Left renal pelvis (tissue), 4 donors: Measurements from ENCODE around the gene REXO1. TPM values are rescaled to one million over a fixed set of nuclear protein-coding genes. Genes with fewer than 3 reads are reported as not detected.

Experiments used
- DNase-seq, 4 donors: peaks; one replicate each; pipeline ENCODE4 v3.0.0-alpha.2; 2013; ENCODE audit warnings: low read depth in 4 of 4, low spot score in 3 of 4
- polyA plus RNA-seq, 4 donors: library from polyadenylated mRNA; unstranded; fragments of 120-200 nt; gene quantifications; one replicate each; pipeline ENCODE4 v1.2.1, GENCODE V29; 2013; ENCODE audit not compliant: insufficient read length in 4 of 4

Gene REXO1
- polyA plus RNA-seq, 4 donors, result 20.5 to 30.3 (median 21.7) TPM

DNA sequence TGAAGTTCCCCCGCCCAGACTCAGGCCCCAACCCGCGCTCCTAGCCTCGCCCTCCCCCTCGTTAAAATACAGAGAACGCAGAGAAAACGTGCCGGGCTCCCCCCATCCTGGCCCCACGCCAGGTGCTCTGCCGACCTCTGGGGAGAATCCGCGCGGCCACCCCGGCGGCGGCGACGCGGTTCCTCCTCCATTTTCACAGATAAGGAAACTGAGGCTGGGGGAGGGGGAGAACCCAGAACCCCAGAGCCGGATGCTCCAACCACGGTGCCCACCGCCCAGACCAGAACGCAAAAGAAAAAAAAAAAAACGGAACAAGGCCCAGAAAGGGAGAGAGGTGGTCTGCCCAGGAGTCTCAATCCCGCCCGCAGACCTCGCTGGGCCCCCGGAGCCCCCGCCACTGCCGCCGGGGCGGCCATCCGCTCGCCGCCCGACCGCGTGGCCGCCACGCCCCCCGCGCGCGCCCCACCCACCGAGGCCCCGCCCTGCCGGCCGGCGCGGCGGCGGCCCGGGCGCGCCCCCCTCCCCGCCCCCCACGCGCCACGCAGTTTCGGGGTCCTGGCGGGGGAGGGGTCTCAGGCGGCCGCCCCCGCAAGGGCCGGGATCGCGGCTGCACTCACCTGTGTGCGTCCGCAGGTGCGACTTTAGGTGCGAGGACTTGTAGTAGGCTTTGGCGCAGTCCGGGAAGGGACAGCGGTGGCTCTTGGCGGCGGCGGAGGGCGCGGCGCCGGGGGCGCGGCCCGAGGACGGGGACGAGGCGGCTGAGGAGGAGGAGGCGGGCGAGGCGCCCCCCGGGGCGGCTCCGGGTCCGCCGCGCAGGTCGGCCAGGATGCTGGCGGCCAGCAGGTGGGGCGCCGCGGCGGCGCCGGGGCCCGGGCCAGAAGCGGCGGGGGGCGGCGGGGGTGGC lies 14.4 kb upstream of the REXO1 start:
- DNase-seq, result no peak

DNA sequence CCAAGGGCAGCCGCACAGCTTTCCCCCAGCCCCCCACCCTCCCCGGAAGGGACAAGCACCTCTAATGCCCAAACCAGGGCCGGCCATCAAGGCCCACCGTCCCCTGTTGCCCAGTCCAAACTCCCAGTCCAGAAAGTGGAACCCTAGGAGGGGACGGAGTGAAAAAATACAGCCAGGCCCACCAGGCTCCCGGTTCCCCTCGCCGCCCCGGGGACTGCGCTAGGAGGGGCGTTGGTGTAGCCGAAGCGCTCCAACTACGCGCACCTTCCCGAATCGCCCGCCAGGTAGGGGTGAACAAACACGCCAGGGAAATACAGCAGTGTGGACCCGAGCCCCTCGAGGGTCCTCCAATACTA lies 13.8 kb upstream of the REXO1 start:
- no peak for DNase-seq

DNA sequence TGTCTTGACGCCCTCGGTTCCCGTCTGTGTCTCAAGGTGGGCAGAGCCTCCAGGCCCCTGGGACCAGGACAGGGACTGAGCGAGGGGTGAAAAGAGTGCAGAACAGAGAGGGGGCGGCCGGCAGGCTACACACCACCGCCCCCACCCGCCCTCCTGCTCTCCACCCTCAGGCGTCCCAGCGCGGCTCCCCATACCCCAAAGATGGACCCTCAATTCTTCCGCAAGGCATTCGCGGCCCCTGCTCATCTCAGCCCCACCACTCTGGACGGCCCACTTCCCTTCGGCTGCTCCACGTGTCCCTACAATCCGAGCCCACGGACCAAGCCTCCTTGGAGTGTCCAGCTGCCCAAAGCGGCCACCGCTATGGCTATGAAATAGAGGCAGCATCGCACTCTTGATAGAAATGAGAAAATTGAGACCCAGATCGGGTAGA lies 13.3 kb upstream of the REXO1 start:
- no peak for DNase-seq

DNA sequence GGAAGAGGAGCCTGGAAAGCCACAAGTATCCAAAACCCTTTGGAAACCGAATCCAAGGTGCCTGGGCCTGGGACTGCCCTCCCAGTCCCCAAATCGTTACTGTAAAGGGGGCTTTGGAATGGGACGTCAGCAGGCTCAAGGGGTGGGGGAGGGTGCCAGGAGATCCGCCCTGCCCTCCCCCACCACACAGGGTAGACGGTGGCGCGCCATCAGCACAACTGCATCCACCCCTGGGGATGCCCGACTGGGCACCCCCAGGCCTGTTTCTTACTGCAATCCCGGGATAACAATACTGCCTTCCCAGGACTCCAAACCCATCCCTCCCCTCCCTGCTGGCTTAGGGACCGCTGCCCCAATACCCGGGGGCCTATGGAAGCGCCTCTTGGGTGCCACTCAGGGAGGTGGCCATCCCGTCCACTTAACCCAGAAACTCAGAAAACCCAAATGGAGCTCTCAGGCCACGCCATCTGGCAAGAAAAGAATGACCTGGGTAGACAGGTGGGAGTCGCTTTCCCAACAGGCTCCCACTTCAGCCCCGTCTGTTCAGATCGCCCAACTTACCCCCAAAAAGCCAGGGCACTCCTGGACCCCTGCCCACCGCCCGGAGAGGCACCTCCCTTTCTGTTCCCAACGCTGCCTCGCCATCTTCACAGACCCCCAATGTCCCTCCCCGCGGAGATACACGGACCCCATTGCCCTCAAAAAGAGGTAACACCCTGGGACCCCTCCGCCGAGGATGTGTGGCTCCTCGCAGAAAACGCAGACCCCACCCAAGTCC lies 12.7 kb upstream of the REXO1 start:
- DNase-seq, result no peak

DNA sequence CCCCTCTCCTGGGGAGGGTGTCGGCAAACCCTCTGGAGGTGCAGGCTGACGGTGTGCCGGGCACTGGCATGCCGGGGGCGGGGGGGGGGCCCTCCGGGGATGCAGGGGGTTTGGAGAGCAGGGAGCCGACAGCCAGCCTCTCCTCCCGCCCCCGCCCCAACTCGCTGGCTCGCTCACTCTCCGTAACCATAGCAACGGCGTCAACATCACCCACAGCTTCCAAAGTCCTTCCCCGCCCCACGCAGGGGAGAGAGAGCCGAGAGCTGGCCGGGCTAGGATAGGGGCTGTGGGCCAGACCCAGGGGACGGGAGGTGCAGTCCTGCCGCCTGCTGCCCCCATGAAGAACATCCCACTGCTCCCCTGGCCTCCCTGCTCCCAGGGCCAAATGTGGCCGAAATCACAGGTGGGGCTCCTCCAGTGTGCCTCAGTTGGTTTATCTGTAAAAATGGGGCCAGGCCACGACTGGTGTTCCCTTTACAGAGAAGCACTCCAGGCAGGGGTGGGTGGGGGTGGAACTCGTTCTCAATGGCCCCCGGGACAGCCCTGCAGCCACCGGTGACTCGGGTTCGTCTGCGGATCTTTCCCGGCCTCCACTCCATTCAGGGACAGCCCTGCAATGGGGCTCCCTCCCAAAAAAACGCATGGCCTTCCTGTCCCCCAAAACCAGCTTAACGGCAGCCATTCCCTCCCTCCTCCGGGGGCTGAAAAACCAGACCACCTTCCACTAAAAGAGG lies 11.9 kb upstream of the REXO1 start:
- no peak for DNase-seq

DNA sequence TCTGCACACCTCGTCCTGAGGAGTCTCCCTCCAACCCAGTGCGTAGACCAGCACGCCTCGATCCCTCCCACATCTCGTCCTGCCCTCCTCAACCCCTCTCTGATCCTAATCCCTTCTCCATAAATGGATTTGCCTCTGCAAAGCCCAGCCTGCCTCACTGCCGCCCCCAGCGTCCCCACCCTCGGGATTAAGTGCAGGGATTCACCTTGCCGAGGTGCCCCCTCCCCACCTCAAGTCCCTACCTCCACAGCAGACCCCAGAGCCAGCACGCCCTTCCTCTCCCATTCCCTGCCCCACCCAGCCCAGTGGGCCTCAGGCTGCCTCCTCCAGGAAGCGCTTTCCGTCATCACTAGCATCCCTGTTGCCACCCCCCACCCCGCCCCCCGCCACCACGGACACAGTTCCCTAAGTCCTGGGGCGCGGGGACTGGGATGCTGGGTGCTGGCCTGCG lies 11.1 kb upstream of the REXO1 start:
- DNase-seq, result no peak

DNA sequence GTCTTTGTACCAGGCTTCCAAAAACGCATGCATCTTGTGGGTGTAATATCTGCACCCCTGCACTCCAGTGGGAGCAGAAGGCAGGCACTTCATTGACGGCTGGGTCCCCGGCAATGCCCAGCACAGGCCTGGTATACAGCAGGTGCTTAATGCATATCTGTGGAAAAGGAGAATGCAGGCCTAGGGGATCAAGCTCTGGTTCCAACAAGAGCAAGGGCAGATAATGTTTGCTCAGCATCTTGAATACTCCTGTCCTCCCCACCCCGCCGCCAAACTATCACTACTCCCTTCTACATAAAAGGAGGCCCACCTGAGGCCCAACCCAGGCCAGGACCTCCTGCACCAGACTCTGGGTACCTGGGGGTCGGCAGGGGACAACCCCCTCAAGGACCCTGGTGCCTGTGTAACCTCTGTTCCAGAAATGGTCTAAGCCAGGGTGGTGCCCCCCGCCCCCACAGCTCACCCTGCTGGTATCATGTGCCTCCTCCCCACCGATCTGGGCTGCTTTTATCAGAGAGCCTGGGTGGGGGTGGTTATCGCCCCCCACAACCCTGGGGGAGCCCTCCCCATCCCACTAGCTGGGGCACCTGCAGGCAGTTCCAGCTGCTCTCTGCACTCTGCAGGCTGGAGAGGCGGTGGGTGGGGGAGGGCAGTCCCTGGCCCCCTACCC lies 10.3 kb upstream of the REXO1 start:
- DNase-seq, result no peak

DNA sequence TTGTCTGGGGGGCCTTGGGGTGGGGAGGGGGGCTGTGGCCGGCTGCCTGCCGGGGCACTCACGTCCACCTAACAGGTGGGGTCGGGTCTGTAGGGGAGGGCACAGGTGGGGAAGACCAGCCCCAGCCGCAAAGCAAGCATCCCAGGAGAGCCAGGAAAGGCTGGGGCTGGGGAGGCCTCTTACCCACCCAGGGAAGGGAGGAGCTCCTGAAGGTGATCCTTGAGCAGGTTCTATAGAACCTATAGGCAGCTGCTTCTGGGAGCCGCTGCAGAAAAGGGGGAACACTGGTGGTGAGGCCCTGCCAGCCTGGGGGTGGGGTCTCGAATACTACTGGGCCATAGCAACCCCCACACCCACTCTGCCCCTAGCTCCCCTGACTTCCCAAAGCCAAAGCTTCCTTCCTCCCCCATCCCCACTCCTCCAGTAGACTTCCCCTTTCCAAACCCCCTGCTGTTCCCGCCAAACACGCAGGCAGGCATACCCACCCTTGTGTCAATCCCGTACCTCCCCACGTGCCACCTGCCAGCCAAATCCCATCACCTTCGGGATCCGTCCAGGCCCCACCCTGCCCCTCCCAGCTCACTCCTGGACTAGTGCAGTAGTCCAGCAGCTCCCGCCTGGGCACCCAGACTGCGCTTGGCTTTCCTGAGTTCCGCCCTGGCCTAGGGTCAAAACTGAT lies 9.5 kb upstream of the REXO1 start:
- no peak for DNase-seq

DNA sequence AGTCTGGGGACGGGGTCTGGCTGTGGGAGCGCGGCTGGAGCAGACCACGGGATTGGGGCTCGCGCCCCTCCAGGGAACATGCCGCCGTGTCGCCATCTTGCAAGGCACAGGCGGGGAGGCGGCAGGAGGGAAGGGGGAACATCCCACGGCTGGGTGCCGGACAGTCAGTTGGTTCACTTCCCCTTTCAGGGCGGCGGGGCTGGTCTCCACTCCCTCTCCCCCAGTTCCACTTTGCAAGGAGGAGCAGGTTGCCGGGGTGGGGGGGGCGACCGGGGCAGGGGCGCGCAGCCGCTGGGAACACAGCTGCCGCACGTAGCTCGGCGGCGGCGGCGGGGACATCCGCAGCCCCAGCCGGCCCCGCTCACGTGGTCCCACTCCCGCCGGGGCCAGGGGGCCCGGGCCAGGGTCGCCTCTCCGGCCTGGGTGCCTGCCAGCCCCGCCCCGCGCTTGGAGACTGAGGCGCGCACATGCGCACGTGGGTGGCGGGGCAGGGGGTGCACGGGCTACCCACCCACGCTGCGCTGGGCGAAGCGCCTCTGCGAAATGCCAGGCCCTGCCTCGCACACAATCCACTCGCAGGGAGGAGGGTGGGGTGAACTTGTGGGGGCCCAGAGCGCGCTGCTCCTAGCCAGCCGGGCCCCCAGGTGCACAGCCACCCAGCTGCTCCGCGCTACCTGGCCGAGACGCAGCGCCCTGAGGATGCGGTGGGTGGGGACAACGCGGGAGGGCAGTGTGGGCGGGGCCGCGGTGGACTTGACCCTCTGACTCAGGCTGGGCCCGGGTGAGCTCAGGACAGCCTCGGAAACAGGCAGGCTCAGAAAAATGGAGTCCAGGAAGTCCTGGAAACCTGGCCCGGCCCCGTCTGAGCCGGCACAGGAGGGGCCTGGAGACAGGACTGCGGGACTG lies 8.7 kb upstream of the REXO1 start:
- DNase-seq, result no peak

DNA sequence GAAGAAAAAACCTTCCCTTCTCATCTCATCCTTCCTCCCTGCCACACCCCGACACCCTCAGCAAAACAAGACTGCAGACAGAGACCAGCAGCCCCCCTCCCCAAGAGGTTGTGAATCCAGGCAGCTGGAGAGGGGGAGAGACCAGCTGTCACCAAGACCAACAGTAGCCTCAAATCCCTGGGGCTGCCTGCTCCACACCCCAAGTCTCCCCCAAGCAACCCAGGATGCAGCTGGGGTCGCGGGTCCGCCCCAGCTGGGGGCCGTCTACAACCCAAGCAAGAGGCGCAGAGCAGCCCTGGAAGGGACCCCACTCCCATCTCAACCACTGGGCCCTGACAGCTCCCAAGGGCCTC lies 8.0 kb upstream of the REXO1 start:
- no peak for DNase-seq

DNA sequence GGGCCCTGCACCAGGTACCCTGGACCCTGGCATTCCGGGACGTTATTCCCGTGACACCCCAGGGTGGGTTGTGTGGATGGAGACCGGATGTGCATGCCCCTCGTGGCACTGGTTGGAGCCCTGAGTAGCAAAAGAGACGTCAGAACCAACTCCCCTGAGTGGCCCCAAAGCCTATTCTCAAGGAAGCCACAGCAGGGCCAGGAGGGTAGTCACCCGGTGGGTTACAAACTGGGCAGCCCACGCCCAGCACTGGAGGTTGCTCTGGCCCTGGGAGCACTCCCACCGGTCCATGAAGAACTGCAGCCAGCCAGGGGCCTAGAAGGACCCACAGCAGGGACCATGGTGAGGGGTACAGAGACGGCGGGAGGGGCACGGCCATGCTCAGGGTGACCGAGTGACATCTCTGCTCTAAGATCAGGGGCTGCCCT lies 7.6 kb upstream of the REXO1 start:
- no peak for DNase-seq

DNA sequence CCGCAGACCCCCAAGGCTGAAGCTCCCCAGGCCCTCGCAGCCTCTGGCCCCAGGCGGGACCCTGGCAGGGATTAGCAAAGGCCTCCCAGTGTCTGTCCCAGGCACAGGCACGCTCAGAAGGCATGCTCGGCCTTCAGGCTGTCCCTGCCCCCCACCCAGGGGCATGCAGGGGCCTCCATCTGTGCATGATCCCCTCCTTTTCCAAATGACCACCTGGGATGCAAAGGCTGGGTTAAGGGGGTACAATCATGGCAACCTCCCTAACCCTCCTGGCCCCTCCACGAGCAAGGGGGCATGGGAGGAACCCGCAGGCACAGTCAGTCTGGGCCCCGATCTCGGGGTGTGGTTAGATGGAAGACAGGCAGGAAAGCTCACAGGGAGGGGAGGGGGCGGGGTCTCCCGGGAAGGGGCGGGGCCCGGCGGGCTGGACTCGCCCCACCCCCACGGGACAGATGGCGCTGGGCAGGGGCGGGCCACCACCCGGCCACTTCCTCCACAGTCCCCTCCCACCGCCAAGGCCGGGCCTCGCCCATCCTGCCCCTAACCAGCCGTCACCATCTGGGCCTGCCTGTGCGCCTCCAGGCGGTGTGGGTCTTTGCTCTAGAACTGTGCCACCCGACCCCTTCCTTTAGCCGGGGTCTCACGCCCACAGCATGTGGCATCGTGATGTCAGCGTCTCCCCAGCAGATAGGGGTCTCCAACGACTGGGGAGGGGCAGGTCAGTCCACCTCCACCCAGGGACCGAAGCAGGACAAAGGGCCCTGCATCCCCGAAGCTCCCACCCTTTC lies 7.0 kb upstream of the REXO1 start:
- no peak for DNase-seq

DNA sequence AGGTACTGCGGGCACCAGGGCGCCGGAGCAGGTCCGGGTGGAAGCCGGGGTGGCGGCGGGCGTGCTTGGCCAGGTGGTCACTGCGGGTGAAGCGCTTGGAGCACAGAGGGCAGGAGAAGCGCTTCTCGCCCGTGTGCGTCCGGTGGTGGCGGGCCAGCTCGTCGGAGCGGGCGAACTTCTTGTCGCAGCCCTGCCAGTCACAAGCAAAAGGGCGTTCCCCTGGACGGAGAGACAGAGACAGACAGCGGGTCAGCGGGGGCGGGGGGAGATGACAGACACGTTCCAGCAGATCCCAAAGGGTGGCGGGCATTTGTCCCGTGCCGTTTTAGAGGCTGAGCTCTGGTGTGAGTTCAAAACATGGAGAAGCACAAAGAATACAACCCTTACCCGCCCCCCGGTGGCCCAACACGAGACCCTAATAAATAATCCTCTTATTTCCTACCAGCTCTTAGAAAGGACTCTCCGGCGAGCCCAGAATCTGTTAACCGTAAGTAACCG lies 6.3 kb upstream of the REXO1 start:
- DNase-seq, result no peak

DNA sequence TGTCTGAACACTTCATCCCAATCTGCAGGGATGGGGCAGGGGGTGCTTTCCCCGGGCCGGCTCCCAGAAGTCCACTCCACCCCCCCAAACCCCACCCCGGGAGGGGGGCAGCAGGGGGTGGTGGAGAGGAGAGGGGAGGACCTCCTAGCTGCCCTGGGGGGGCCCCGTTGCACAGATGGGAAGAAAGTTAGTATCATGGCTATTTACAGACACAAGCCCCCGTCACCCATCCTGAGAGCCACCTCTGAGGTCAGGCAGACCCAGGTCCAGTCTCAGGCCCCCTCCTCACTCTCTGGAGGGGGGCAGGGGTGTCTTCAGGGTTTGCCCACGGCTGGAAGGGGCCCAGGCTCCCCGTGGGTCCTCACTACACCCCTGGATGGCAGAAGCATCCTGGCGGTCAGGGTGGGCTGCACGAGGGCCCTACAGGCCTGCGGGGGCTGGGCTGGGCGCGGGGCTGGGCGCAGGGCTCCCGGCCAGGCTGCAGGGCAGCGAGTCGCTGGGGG lies 5.8 kb upstream of the REXO1 start:
- no peak for DNase-seq

DNA sequence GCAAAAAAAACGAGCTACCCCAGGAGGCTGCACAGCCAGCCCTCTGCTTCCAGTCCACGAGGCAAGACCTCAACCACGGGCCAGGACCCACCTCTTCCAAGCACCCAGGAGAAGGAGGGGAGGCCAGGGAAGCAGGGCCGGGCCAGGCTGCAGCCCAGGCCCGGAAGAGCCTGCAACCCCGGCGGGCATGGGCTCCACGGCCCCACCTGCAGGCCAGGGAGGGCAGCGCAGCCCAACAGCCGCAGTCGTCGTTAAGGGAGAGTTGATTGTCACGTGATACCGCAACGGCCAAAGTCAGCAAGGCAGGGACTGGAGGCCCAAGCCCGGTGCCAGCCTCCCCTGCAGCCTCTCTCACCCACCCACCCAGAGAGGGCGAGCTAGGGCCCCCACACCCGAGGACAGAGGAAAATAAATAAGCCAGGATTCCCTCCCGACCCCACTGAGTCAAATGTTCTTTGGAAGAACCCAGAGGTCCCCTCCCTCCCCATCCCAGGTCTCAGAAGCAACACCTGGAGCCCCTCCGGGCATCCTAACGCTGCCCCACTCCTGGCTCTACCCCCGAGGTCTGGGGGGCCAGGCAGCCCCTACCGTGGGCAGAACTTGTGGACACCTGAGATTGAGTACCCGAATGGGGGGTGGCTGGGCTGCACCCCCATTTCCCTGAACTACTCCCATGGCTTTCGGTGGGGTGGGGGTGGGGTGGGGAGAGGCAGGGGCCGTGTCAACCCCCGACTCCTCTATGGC lies 5.2 kb upstream of the REXO1 start:
- DNase-seq, result no peak

DNA sequence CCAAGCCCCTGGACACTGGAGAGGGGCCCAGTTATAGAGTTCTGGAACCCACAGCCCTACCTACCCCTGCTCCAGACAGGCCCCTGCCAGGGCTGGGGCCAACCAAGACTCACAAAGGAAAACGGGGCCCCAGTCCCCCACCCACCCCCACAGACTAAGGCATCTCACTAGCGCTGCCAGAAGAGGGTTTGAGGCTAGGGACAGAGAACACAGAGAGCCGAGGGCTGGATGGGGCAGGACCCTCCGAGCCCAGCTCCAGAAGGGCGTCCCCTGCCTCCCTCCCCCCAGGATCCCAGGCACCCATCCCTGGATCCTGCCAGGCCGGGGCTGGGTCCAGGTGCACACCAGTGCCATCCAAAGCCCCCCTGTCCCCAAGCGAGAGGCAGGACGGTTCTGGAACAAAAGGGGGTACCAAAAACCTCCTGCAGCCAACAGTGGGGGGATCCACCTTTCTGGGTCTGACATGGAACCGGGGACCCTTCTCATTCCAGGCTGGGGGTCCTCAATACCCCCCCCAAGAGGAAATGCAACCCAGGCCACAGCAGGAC lies 4.4 kb upstream of the REXO1 start:
- no peak for DNase-seq
